OCI-LY1 (cell line): Measurements from ENCODE around the gene SORT1.

ENCODE experiments used
- H2AFZ ChIP-seq: fragments of 200-600 bp; sonication (generic), shearing (Covaris generic); 2 replicates; pipeline ENCODE4 v1.6.0; 2014; ENCODE audit warnings: antibody characterized with exemption, mild to moderate bottlenecking, low read length
- H3F3A ChIP-seq: fragments of 200-600 bp; sonication (generic), shearing (Covaris generic); 2 replicates; pipeline ENCODE4 v1.6.0; 2014; ENCODE audit warnings: mild to moderate bottlenecking, antibody characterized with exemption, low read length, moderate library complexity; ENCODE audit not compliant: insufficient read depth
- H3K27ac ChIP-seq: fragments of 200-600 bp; sonication (generic); 2 replicates; pipeline ENCODE4 v1.5.1; 2014; ENCODE audit warnings: low read length, mixed run types, mild to moderate bottlenecking, low read depth; ENCODE audit not compliant: poor library complexity, severe bottlenecking
- H3K27me3 ChIP-seq: fragments of 200-600 bp; sonication (generic); 2 replicates; pipeline ENCODE4 v1.6.0; 2014; ENCODE audit warnings: antibody characterized with exemption, mild to moderate bottlenecking, low read length, moderate library complexity; ENCODE audit not compliant: insufficient read depth
- H3K36me3 ChIP-seq: fragments of 200-600 bp; sonication (generic); 2 replicates; pipeline ENCODE4 v1.6.1; 2014; ENCODE audit warnings: mild to moderate bottlenecking, antibody characterized with exemption, low read length, moderate library complexity, mixed read lengths; ENCODE audit not compliant: insufficient read depth
- H3K4me1 ChIP-seq: fragments of 200-600 bp; sonication (generic); 2 replicates; pipeline ENCODE4 v1.5.1; 2014; ENCODE audit warnings: mild to moderate bottlenecking, low read length, moderate library complexity; ENCODE audit not compliant: insufficient read depth, severe bottlenecking
- H3K4me2 ChIP-seq: fragments of 200-600 bp; sonication (generic), shearing (Covaris generic); 2 replicates; pipeline ENCODE4 v1.6.1; 2014; ENCODE audit warnings: low read length
- H3K4me3 ChIP-seq: fragments of 200-600 bp; sonication (generic); 2 replicates; pipeline ENCODE4 v1.5.1; 2014; ENCODE audit warnings: low read length, low read depth, mild to moderate bottlenecking, mixed read lengths; ENCODE audit not compliant: poor library complexity, severe bottlenecking
- H3K79me2 ChIP-seq: fragments of 200-600 bp; shearing (Covaris generic); 2 replicates; pipeline ENCODE4 v1.6.1; 2016; ENCODE audit warnings: mixed run types, low read length, mixed read lengths; ENCODE audit not compliant: insufficient read depth
- H3K9ac ChIP-seq: fragments of 200-600 bp; sonication (generic), shearing (Covaris generic); 2 replicates; pipeline ENCODE4 v1.6.1; 2014; ENCODE audit warnings: mild to moderate bottlenecking, low read length, mixed read lengths
- H3K9me2 ChIP-seq: fragments of 200-600 bp; sonication (generic), shearing (Covaris generic); 2 replicates; pipeline ENCODE4 v1.6.1; 2014; ENCODE audit warnings: low read depth, mild to moderate bottlenecking, low read length, mixed read lengths
- H3K9me3 ChIP-seq: fragments of 200-600 bp; shearing (Covaris generic); 2 replicates; pipeline ENCODE4 v1.6.1; 2014; ENCODE audit warnings: low read length, mixed read lengths
- H4K20me1 ChIP-seq: fragments of 200-600 bp; sonication (generic), shearing (Covaris generic); 2 replicates; pipeline ENCODE4 v1.6.0; 2016; ENCODE audit warnings: mild to moderate bottlenecking, low read length; ENCODE audit not compliant: insufficient read depth
- CTCF ChIP-seq: fragments of 200-600 bp; sonication (generic), shearing (Covaris generic); IDR thresholded peaks from 2 replicates; pipeline ENCODE4 v1.5.1; 2017; ENCODE audit warnings: mild to moderate bottlenecking, antibody characterized with exemption, low read length, moderate library complexity, mixed read lengths
- EZH2 ChIP-seq: fragments of 200-600 bp; sonication (generic), shearing (Covaris generic); IDR thresholded peaks from 2 replicates; pipeline ENCODE4 v1.8.0; 2017; ENCODE audit warnings: borderline replicate concordance, mixed run types, mild to moderate bottlenecking, antibody characterized with exemption, low read length, moderate library complexity, mixed read lengths

The SORT1 gene

GRCh38 chr1:109369167-109369746 is 28.5 kb downstream of the SORT1 start:
- no peaks in the 10 kb centered on the region for H3F3A ChIP-seq
- no peaks in the 10 kb centered on the region for H3K79me2 ChIP-seq
- no peaks in the 10 kb centered on the region for H3K27me3 ChIP-seq
- H3K9ac ChIP-seq = no peak overlapping the region
- no peaks in the 10 kb centered on the region for H3K4me1 ChIP-seq
- TF ChIP-seq CTCF = no peak
- TF ChIP-seq EZH2 = no peak
- no peak overlapping the region for H2AFZ ChIP-seq
- no peaks in the 10 kb centered on the region for H4K20me1 ChIP-seq
- no peaks in the 10 kb centered on the region for H3K36me3 ChIP-seq
- no peaks in the 10 kb centered on the region for H3K9me2 ChIP-seq
- no peak overlapping the region for H3K27ac ChIP-seq
- no peak overlapping the region for H3K4me2 ChIP-seq
- no peak overlapping the region for H3K4me3 ChIP-seq
- no peaks in the 10 kb centered on the region for H3K9me3 ChIP-seq

- H3K36me3 ChIP-seq = no peaks in the 10 kb centered on the region
- H4K20me1 ChIP-seq = no peaks in the 10 kb centered on the region
- H3K79me2 ChIP-seq = no peaks in the 10 kb centered on the region
- H3K9me3 ChIP-seq = no peaks in the 10 kb centered on the region
- no peaks in the 10 kb centered on the region for H3K9me2 ChIP-seq
- H3K27me3 ChIP-seq = no peaks in the 10 kb centered on the region
- no peak overlapping the region for H3K4me2 ChIP-seq
- H3K27ac ChIP-seq = no peak overlapping the region
- H3K4me3 ChIP-seq = no peak overlapping the region
- H2AFZ ChIP-seq = no peak overlapping the region
- no peak overlapping the region for H3K9ac ChIP-seq
- no peaks in the 10 kb centered on the region for H3F3A ChIP-seq
- no peak for TF ChIP-seq CTCF
- no peak for TF ChIP-seq EZH2
- no peaks in the 10 kb centered on the region for H3K4me1 ChIP-seq
Measured at GRCh38 chr1:109368464-109368863, 29.3 kb downstream of the SORT1 start.

GRCh38 chr1:109367626-109368025 is 30.1 kb downstream of the SORT1 start:
- Histone ChIP-seq H2AFZ (no peak overlapping the region), H3K4me1 (no peaks in the 10 kb centered on the region), H4K20me1 (no peaks in the 10 kb centered on the region), H3K27me3 (no peaks in the 10 kb centered on the region), H3K4me3 (no peak overlapping the region), H3K36me3 (no peaks in the 10 kb centered on the region), H3K9me3 (no peaks in the 10 kb centered on the region), H3F3A (no peaks in the 10 kb centered on the region), H3K27ac (no peak overlapping the region), H3K9ac (no peak overlapping the region), H3K4me2 (no peak overlapping the region), H3K79me2 (no peaks in the 10 kb centered on the region), H3K9me2 (no peaks in the 10 kb centered on the region)
- TF ChIP-seq CTCF (no peak), EZH2 (no peak)
